GM20000 (cell line): Measurements from ENCODE around the gene SOCS6.

Experiments used
- DNase-seq: peaks from one replicate; pipeline ENCODE4 v3.0.0; 2012; ENCODE audit warnings: low spot score
- CTCF ChIP-seq: IDR thresholded peaks from 2 replicates; pipeline ENCODE4 v1.5.1; 2012; ENCODE audit warnings: mild to moderate bottlenecking, control low read depth; ENCODE audit errors: extremely low read depth, missing control alignments

SOCS6 gene

DNA sequence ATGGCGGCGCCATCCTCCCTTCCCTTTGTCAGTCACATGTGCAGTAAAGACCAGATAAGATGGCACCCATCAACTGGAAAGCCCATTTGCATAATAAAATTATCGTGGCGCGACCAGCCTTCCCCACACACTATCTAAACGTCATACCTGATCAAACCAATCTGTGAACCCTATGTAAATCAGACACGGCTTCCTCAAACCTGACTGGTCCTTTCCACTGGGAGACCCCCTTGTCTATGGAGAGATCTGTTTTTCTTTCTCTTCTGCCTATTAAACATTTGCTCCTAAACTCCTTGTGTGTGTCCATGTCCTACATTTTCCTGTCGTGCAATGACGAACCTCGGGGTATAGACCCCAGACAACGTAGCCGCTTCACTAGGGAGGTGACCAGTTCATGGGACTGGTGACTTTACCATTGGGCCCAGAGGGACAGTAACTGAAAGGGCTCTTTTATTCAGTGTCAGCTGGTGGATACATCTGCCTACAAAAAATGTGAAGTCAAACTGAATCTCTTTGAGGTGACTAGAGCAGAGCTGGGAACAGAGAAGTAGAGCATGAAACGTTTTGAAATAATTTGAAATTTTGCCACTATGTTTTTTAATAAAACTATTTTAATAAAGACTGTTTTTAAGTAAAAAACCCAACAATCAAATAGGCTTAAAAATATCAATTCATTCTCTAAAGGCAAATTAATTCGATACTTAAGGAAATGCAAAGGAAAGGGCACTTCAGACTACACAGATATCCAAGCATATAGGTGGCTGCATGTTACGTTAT is 87.5 kb downstream of the SOCS6 start:
- no peak for TF ChIP-seq CTCF
- DNase-seq = no peak

- TF ChIP-seq CTCF = no peak
- DNase-seq = no peak
Observed at GRCh38 chr18:70376914-70377258, 88.0 kb downstream of the SOCS6 start.

DNA sequence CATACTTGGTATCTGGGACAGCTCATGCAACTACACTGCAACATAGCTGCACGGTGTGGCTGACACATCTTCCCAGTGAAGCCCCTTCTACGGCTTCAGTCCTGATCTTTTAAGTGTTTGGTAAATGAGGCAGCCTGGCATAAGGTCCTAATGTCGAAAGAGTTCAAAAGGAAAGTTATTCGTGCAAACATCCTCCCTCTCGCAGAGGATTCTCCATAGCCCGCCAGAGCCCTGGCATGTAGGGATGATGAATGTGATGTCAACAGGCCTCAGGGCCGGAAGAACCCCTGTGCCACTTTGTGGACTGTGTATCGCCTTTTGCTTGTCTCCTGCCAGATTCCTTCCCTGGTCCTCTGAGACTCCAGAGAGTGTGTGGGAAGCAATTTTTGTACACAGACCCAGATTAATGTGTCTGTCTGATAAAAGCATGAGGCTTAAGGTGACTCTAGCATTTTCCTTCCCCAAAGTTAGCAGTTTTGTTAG is 88.5 kb downstream of the SOCS6 start:
- no peak for TF ChIP-seq CTCF
- DNase-seq = no peak

DNA sequence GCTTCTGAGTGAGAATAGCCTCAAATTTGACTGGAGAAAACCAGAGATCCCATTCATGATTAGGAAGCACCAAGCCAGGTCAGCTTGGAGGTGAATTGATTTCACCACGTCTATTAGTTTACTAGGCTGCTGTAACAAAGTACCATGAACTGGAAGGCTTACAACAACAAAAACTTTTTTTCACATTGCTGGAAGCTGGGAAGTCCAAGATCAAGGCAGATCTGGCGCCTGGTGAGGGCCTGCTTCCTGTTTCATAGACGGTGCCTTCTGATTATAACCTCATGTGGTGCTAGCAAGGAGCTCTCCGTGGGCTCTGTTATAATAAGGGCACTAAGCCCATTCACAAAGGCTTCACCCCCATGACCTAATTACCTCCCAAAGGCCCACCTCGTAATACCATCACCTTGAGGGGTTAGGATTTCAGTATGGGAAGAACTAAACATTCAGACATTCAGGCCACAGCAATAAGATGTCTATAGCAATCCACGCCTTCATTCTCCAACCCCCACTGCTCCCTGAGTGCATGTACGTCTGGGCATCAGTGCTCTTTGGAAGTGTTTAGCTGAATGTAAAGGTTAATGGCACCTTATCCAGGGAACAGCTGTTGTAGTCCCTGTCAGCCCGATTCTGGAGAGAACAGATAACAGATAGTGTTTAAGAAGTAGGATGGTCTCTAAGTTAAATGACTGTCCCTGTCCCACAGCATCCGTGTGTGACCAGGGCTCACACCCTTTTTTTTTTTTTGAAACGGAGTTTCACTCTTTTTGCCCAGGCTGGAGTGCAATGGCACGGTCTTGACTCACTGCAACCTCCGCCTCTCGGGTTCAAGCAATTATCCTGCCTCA is 89.2 kb downstream of the SOCS6 start:
- DNase-seq = no peak
- no peak for TF ChIP-seq CTCF
